GM18867 (cell line): ENCODE data around the gene PCTP.

Source experiments
- ATAC-seq: cut with Tn5 transposase; IDR thresholded peaks from one replicate; pipeline ENCODE4 v1.9.1; 2021; ENCODE audit warnings: mild to moderate bottlenecking, moderate library complexity; ENCODE audit not compliant: unreplicated experiment

Gene PCTP

DNA sequence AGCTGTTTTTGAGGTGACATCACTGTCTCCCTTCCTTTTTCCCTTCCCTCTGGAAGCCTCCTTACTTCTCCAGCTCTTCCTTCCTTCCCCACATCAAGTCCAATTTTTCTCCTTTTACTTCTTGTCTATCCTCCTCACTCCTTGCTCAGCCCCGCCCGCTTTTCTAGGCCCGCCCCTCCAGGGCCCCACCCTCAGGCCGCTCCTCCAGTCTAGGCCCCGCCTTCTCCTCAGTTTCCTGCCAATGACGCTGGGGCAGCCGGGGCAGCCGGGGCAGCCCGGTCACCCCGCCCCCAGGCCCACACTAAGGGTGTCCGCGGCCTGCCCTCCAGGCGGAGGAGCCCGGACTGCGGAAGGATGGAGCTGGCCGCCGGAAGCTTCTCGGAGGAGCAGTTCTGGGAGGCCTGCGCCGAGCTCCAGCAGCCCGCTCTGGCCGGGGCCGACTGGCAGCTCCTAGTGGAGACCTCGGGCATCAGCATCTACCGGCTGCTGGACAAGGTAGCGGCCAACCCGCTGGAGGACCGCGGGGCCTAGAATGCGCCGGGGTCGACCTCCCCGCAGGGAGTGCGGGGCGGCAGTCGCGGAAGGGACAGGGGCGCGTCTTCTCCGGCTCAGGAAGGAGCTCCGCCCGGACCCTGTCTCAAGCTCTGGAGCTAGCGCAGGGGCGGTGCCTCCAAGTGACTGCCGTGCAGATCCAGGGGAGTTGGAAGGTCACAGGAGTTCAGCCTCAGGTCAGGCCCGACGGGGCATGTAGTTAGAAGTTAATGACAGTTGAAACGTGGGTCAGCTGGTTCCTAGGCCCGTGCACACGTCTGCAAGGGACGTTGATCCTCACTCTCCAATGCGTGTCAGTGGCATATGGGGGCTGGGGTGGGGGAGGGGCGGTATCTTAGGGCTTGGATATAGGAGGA, at the start of gene PCTP:
Gene PCTP (plus strand): TSS at position 302 of the 908 bp plus-strand sequence. CDS start 53 bp downstream, at position 355.
- ATAC-seq, result peak; percentile 99

DNA sequence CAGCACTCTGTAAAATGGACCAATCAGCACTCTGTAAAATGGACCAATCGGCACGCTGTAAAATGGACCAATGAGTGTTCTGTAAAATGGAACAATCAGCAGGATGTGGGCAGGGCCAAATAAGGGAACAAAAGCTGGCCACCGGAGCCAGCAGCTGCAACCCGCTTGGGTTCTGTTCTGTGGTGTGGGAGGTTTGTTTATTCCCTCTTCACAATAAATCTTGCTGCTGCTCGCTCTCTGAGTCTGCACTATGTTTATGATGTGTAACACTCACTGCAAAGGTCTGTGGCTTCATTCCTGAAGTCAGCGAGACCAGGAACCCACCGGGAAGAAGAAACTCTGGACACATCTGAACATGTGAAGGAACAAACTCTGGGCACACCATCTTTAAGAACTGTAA, 48.7 kb upstream of the PCTP start:
- ATAC-seq, result no peak

DNA sequence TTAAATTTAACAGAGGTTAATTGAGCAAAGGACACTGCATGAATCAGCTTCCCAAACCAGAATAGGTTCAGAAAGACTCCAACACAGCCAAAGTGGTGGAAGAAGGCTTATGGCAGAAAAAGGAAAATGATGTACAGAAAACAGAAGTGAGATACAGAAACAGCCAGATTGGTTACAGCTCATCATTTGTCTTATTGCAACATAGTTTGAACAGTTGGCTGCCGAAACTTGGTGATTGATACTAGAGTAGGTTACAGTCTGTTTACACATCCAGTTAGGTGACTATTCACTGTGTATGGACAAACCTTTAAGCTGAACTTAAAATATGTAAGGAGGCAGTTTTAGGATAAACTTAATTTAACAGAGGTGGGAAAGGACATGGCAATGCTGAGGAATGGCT, 46.5 kb upstream of the PCTP start:
- ATAC-seq, result no peak

DNA sequence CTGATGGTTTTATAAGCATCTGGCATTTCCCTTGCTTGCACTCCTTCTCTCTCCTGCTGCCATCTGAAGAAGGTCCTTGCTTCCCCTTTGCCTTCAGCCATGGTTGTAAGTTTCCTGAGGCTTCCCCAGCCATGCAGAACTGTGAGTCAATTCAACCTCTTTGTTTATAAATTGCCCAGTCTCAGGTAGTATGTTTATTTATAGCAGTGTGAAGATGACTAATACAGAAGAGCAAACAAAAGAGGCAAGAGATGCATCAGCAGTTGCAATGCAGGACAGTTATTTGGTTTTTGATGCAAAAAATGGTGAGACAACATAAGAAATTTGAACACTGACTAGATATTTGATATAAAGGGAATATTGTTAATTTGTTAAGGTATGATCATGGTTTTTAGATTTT, 45.0 kb upstream of the PCTP start:
- peak; percentile 81 for ATAC-seq

DNA sequence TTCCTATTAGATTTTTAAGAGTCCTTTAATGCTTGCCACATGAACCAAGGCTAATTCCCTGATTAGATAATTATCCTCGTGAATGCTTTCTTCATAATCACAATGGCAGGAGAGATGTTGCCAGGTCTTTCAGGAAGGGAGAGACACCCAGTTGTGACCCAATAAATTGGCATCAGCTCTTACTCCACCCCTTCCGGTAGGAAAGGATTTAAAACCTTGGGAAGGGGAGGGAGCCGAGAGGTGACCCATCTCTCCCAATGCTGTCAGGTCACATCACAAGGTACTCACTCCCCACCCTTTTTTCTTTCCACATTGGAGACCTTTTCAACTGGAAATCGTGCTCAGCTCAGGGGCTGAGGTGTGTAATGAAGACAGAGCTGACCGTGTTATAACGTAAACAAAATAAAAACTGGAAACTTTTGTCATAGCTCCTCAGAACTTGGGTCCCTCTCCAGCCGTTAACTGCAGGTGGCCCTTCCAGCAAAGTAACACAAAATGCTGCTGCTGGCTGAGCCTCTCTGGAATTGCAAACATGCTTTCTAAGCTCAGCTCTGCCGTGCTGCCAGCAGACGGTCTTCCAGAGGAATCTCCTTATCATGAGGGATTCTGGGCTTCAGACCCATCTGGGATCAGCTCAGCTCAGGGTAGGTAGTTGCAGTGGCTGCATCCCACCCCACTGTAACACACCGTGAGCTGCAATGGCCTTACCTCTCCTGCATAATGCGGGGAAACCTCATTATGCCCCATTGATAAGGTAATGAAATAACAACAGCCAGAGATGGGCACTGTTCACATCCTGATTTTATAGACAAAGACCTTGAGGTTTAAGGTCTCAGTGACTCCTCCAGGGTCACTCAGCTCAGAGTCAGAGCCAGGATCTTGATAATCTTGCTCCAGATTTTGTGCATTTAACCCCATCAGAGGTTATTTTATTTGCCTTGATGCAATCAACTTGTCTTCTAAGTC, 43.8 kb upstream of the PCTP start:
- no peak for ATAC-seq

DNA sequence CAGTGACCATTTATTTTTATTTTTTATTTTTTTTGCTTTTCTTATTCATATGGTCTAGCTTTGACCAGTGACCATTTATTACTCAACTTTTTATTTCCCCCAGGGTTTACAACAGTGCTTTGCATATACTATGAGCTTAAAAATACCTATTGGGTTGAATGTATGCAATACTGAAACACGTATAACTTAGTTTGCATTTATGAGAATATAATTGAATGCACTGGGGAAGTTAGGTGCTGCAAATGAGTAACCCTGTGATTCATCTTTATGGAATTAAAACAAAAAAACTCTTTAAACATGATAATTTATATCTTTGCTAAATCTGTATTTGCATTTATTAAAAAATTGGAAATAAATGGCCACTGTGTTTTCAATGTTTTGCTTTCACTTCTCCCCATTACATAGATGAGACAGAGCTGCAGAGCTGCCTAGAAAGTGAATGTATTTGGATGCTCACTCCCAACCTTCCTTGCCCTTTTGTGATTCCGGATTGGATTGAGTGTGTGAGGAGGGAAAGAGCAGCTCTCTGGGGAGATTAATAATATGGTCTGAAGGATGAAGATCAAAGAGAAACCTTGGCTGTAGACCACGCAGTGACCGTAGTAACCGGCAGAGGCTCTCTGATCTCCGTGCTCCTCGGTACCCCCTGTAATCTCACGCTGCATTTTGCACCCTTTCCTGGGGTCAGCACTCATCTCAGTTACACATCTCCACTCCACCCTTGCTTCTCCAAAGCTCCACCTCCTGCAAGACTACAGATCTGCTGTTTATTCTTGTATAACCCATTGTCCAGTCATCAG, 42.5 kb upstream of the PCTP start:
- ATAC-seq, result no peak

DNA sequence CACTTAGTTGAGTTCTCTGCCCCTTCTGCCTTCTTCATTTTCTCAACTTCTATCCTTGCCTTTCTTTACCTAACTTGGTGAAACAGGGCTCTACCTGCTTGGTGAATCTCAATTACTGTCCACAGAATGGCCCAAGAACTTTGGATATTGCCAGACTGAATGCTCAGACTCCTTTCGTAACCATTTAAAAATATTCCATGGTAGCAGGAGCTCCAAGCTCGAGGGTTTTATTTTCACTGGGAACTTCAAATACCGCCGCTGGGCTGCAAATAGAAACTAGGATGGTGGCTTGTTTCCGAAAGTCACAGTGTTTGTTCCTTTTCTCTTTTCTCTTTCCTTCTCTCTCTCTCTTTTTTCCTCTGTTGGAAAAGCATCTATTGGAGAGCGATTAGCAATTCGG, 41.4 kb upstream of the PCTP start:
- ATAC-seq, result no peak

DNA sequence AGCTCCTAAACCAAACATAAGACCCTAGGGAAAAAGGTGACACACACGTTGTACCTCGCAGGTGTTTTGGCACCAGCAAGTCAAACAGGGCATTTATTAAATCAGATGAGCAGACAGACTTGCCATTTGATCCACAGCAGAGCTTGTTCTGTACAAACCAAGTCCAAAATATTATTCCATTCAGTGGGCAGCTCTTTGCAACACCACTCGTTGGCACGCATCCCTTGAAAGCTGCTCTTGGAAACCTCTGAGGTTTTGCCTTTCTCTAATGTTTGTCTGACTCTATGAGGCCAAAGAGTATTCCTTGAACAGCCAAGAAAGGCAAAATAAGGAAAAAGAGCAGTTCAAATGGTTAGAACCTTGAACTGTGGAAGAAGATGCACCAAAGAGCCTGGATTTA, 40.9 kb upstream of the PCTP start:
- no peak for ATAC-seq

DNA sequence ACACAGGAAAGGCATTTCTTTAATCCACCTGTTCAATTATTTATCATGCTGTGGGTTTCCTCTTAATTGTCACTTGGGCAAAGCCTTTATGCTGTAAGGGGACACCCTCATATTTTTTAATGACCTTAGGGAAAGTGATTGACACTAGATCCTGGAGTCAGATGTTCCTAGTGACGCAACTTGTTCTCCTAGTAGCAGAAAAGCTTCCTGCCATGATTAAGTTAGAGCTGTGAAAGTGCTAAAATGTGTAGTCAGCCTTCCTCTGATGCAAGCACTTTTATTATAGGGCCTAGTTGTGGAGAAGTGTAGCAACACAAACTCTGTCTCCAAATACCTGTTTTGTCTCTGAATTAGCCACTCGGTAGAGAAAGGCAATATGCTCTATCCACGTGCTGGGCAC, 40.4 kb upstream of the PCTP start:
- no peak for ATAC-seq

DNA sequence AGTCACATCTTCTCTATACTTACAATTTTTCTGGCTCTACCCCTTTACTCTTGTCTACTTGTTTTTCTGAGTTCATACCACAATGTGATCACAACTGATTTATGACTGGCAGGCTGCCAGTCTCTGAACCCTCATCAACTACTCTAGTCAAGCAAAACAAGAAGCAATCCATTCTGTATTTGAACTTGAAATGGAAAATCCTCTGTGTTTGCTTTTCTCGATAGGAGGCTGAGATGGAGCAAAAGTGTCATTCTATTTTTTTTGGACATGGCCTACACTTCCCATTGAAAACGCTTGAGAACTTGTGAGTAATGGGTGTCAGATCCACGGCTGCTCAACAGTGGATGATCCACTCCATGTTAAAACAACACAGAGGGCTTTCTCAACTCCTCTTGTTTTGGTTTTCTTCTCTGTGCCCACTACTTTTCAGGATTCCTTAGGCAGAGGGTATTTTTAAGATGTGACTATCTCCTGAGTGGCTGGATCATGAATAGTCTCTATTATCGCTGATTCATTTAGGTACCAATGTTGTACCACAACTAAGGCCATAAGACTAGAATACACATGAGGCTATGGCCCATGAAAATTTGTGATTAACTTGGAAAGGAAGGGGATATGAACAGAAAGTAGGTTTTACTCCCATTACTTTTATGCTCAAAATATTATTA, 39.9 kb upstream of the PCTP start:
- no peak for ATAC-seq

DNA sequence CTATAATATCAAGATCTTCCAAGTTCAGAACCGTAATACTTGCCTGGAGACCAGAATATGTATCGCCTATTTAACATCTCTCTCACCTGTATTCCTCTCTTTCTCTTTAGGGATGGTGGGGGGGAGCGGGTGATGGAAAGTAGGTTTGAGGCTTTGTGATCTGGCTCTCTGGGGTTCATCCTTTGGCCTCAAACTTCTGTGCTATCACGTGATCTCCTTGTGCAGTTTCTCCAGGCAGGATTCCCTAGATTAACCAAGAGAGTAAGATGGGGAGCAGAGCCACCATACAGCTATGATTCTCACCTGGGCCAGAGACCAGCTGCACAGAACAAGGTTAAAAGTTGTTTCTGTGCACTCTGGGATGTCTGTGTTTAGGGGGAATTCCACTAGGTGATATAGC, 33.4 kb upstream of the PCTP start:
- ATAC-seq, result no peak

DNA sequence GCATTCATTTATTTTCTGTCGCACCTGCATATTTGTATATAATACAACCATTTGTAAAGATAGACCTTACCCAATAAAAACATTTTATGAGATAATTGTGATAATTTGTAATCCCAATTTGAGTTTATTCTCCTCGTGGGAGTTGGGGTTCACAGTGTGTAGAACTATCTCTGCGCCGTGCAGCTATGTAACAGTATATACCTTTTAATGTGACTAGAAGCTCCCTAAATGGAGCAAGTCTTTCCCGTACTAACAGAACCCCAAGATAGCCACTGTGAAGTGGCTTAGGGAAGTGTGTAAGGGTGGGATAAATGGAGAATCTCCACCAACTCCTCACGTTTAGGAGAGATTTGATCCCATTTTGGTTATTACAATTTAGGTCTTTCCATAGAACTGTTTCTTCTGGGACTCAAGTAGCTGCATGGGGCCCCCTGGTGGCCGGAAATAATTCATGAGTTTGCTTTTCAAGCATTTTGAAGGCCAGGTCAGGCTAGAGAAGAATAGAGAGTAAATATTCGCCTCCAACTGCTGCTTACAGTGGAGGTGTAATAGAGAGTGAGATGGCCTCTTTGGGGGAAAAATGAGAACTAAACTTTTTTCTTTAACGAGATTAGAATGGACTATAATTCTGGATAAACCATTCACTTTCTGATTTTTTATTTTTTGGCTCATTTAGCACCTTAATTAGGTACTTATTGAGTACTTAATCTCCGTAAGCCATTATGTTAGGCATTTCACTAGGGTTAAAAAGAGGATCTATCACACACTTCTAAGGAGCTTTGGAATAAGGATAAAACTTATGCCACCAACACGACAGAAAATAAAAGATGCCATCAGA, 32.7 kb upstream of the PCTP start:
- peak; percentile 70 for ATAC-seq

DNA sequence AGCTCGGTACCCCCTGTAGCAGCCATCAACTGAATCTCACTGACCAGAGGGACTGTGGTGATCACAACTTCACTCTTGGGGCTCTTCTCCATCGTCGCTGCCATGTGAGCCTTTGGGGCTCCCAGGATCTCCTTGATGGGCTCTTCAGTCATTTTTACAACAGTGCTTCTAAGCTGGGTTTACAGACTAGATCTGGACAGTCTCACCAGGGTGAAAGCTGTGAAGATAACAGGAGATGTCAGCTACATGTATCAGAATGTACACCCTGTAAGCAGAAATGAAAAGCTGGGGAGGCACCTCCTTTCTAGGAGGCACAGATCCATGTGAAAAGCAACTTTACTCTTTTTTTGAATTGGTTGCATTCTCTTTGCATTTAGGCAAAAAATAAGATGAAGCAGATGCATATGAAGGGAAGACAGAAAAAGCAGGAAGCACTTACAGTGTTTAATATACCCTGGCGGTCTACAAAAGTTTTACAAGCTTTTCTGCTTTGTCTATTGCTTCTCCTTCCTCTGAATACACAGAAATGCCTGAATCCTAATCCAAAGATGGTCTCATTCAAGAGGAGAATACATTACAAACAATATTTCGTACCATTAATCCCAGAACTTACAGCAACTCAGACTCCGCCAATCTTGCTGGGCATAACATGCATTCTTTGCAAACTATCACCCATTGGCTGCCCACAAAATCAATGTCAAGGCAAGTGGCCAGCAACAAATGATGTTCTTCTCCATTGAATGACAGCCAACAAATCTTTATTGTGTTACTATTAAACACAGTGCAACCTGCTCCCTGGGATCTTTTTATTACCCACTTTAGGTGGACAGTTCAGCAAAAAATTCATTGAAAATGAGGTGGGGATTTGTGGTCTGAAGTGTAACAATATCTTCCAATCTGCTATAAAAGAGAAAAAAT, 29.7 kb upstream of the PCTP start:
- ATAC-seq, result no peak

DNA sequence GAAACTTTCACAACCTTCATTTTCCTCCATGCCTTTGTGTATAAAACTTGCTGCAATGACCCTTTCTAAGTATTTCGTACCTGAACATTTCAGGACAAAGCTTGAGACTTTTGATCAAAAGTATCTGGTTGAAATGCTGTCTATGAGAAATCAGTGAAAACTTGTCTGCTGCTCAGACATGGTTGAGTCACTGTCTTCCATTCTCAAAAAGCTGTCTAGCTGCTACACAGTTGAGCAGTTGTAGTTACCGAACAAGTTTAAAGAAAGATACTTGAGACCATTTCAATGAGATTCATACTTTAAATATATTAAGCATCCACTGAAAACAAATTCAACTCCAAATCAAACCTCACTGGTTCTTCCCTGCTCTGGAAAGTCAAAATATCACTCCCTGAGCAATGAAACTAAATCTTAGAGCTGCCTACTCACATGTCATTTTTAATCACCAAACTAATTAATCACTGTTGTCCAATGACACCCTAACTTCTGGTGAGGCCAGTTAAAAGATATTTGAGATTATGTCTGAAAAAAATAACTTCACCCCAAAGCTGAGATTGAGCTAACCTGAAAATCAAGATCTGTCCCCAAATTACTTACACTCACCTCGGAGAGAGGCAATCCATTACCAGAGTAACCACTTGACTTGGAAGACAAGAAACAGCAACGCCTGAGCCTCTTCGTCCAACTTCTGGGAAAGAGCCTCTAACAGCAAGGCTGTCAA, 28.7 kb upstream of the PCTP start:
- ATAC-seq, result no peak

DNA sequence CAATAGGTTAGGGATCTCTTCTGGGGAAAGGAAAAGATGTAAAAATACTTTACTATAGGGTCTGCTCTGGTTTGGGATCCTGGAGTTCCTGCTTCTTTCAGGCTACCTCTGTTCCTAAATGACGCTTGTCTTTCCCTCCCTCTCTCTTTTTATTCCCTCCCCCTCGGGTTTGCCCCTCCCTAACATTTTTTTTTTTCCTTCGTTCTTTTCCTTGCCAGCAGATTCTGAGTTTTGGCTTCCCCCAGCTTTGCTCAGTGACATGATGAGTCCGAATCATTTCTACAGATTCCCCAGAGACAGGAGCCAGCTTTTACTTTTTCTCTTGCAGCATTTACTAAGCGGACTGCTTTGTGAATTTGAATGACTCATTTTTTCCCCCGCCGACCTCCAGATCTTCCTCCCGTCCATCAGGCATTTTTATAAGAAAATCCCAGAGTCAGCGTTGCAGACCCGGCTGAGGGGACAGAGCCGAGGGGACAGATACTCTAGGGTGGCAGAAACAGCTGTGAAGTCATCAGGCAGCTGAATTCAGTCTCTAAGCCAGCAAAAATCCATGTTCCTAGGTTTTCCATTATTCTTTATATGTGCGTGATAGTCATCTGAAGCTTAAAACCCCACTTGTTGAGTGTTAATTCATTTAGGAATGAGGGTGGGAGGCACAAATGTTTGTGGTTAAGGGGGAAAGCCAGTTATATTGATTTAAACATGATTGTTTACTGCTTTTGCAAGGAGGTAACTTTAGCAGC, 27.9 kb upstream of the PCTP start, which contains the start of gene TMEM100:
Gene TMEM100 (minus strand): TSS at position 123 of the 746 bp plus-strand sequence. CDS start 1,794 bp downstream, outside the sequence.
- ATAC-seq, result no peak

DNA sequence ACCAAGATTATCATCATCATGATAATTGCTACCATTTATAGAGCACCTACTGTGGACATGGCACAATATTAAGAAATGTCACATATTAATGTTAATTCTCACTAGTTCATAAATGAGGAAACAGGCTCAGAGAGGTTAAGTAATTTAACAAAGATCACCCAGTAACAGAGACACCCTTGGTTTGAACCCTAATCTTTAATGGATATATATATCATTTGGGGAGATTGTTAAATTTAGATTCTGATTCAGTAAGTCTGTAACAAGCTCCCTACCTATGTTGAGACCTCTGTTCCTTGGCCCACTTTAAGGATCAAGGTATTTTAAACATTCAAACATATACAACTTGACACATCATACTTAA, 27.4 kb upstream of the PCTP start:
- ATAC-seq, result no peak

DNA sequence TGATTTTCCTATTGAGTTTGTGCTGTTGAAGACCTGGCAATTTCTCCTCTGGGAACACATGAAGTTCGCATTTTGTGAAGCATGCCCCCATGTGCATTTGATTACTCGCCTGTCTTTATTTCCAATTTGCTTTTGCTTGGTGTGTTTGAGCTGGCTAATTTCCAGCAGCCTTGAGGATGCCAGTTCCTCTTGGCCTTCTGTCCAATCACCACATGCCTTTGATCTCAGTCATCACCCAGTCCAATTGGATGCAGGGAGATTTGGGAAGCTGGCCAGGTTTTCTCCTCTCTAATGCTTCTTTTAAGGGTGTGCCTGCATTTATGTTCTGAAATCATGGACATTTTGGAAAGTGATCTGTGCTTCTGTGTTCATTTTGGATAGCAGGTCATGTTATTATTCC, 24.4 kb upstream of the PCTP start:
- ATAC-seq, result no peak
